ENCODE results near the gene ARHGDIB. TPM values are rescaled to one million over a fixed set of nuclear protein-coding genes. Genes with fewer than 3 reads are reported as not detected.
A peak's percentile ranks its signal among the peaks of the same experiment; 100 is the strongest.

ARHGDIB gene
- total and polyA plus RNA-seq, 7 donors, result 23.9 to 44.0 (median 32.4) TPM

GRCh38 chr12:14960548-14961465 is 594 bp downstream of the ARHGDIB start:
- H3K27ac ChIP-seq, result peak overlapping the region; percentile 61
- peak in 3 of 4 donors; percentile 37 to 66 (median 58) for ATAC-seq
- H3K9me3 ChIP-seq, result no peaks in the 10 kb centered on the region
- peak in 1 of 2 donors; percentile 54 for DNase-seq
- no peaks in the 10 kb centered on the region for H3K36me3 ChIP-seq (ENCODE audit: insufficient read depth in 1 of 2, low read depth in 1 of 2)
- no peaks in the 10 kb centered on the region for H3K27me3 ChIP-seq (ENCODE audit: insufficient read depth in 3 of 3, low read length in 2 of 3)
- peak overlapping the region; percentile 63 for H3K4me3 ChIP-seq
- intact Hi-C loops (cut with DNase I), result no loop called here
- WGBS, 3 donors, result 51 to 57% (median 55%) methylated on average over 13 of the region's 13 CpGs
- no peaks in the 10 kb centered on the region for H3K4me1 ChIP-seq
- TF ChIP-seq, protein P1, sequence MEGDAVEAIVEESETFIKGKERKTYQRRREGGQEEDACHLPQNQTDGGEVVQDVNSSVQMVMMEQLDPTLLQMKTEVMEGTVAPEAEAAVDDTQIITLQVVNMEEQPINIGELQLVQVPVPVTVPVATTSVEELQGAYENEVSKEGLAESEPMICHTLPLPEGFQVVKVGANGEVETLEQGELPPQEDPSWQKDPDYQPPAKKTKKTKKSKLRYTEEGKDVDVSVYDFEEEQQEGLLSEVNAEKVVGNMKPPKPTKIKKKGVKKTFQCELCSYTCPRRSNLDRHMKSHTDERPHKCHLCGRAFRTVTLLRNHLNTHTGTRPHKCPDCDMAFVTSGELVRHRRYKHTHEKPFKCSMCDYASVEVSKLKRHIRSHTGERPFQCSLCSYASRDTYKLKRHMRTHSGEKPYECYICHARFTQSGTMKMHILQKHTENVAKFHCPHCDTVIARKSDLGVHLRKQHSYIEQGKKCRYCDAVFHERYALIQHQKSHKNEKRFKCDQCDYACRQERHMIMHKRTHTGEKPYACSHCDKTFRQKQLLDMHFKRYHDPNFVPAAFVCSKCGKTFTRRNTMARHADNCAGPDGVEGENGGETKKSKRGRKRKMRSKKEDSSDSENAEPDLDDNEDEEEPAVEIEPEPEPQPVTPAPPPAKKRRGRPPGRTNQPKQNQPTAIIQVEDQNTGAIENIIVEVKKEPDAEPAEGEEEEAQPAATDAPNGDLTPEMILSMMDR (IDR thresholded peaks at IDR 0.05), result no peak

GRCh38 chr12:14959916-14960496 is 1.4 kb downstream of the ARHGDIB start:
- ATAC-seq, result no peak
- Histone ChIP-seq H3K27ac (peak overlapping the region; percentile 61), H3K4me1 (no peaks in the 10 kb centered on the region), H3K27me3 (ENCODE audit: insufficient read depth in 3 of 3, low read length in 2 of 3) (no peaks in the 10 kb centered on the region), H3K36me3 (ENCODE audit: insufficient read depth in 1 of 2, low read depth in 1 of 2) (no peaks in the 10 kb centered on the region), H3K4me3 (peak overlapping the region; percentile 63), H3K9me3 (no peaks in the 10 kb centered on the region)
- intact Hi-C loops (cut with DNase I), result no loop called here
- 76 to 87% (median 83%) methylated on average over 4 of the region's 4 CpGs for WGBS, 3 donors
- no peak for DNase-seq
- TF ChIP-seq, protein P1 (IDR thresholded peaks at IDR 0.05), result no peak

GRCh38 chr12:14959463-14959862 is 1.9 kb downstream of the ARHGDIB start:
- TF ChIP-seq, protein P1 (IDR thresholded peaks at IDR 0.05), result no peak
- Histone ChIP-seq H3K9me3 (no peaks in the 10 kb centered on the region), H3K4me3 (peak overlapping the region; percentile 63), H3K36me3 (ENCODE audit: insufficient read depth in 1 of 2, low read depth in 1 of 2) (no peaks in the 10 kb centered on the region), H3K27me3 (ENCODE audit: insufficient read depth in 3 of 3, low read length in 2 of 3) (no peaks in the 10 kb centered on the region), H3K4me1 (no peaks in the 10 kb centered on the region), H3K27ac (peak overlapping the region; percentile 61)
- intact Hi-C loops (cut with DNase I), result no loop called here
- DNase-seq (no peak), ATAC-seq (peak in 1 of 4 donors; percentile 29)
- WGBS, 3 donors, result 39 to 43% (median 42%) methylated on average over 3 of the region's 3 CpGs

- peak overlapping the region; percentile 61 for H3K27ac ChIP-seq
- no peaks in the 10 kb centered on the region for H3K4me1 ChIP-seq
- no peaks in the 10 kb centered on the region for H3K27me3 ChIP-seq (ENCODE audit: insufficient read depth in 3 of 3, low read length in 2 of 3)
- 83 to 95% (median 93%) methylated on average over 10 of the region's 10 CpGs for WGBS, 3 donors
- no peak for ATAC-seq
- intact Hi-C loops (cut with DNase I), result no loop called here
- DNase-seq, result no peak
- H3K36me3 ChIP-seq (ENCODE audit: insufficient read depth in 1 of 2, low read depth in 1 of 2), result no peaks in the 10 kb centered on the region
- no peaks in the 10 kb centered on the region for H3K9me3 ChIP-seq
- TF ChIP-seq, protein P1 (IDR thresholded peaks at IDR 0.05), result no peak
- H3K4me3 ChIP-seq, result peak overlapping the region; percentile 63
Measured at GRCh38 chr12:14959126-14959440, 2.3 kb downstream of the ARHGDIB start.
